AG08395 (cell line): ENCODE results near the gene OPRD1.
A peak's percentile ranks its signal among the peaks of the same experiment; 100 is the strongest.
"Not testable (repeated sequence)": the region's sequence is repeated elsewhere in the genome, so short reads cannot be mapped to it uniquely, and the experiment has no call there.

Experiments used
- DNase-seq: peaks from one replicate; pipeline ENCODE4 v3.0.0; 2012; ENCODE audit warnings: mixed read lengths, low spot score

Gene OPRD1

GRCh38 chr1:28811766-28812668 is at the start of gene OPRD1:
OPRD1 (plus strand) TSS chr1:28812170; CDS start chr1:28812384, 214 bp downstream.
- DNase-seq = no peak

GRCh38 chr1:28766532-28767183 is 45.3 kb upstream of the OPRD1 start:
- DNase-seq = no peak

GRCh38 chr1:28770601-28771165 is 41.3 kb upstream of the OPRD1 start:
- DNase-seq = no peak

- DNase-seq = not testable (repeated sequence)
Measured at GRCh38 chr1:28771921-28772320, 40.0 kb upstream of the OPRD1 start.

- no peak for DNase-seq
Measured at GRCh38 chr1:28773105-28773504, 38.9 kb upstream of the OPRD1 start.

GRCh38 chr1:28775121-28775942 is 36.6 kb upstream of the OPRD1 start:
- DNase-seq = peak; percentile 90

GRCh38 chr1:28776341-28776740 is 35.6 kb upstream of the OPRD1 start:
- DNase-seq = no peak

GRCh38 chr1:28778021-28778420 is 33.9 kb upstream of the OPRD1 start:
- DNase-seq = no peak

GRCh38 chr1:28779751-28780408 is 32.1 kb upstream of the OPRD1 start:
- DNase-seq = no peak

- no peak for DNase-seq
Measured at GRCh38 chr1:28781305-28781704, 30.7 kb upstream of the OPRD1 start.

- no peak for DNase-seq
Measured at GRCh38 chr1:28782011-28782410, 30.0 kb upstream of the OPRD1 start.

- DNase-seq = no peak
Measured at GRCh38 chr1:28783363-28783762, 28.6 kb upstream of the OPRD1 start.

GRCh38 chr1:28789412-28789811 is 22.6 kb upstream of the OPRD1 start:
- DNase-seq = no peak

- no peak for DNase-seq
Measured at GRCh38 chr1:28789816-28790215, 22.2 kb upstream of the OPRD1 start.

GRCh38 chr1:28790377-28791035 is 21.5 kb upstream of the OPRD1 start:
- DNase-seq = no peak

- DNase-seq = not testable (repeated sequence)
Measured at GRCh38 chr1:28791929-28792328, 20.0 kb upstream of the OPRD1 start.

- DNase-seq = no peak
Measured at GRCh38 chr1:28792644-28793121, 19.3 kb upstream of the OPRD1 start.

- DNase-seq = not testable (repeated sequence)
Measured at GRCh38 chr1:28794582-28794981, 17.4 kb upstream of the OPRD1 start.

- no peak for DNase-seq
Measured at GRCh38 chr1:28796352-28797211, 15.4 kb upstream of the OPRD1 start.

GRCh38 chr1:28800324-28800723 is 11.6 kb upstream of the OPRD1 start:
- no peak for DNase-seq
